Activated CD8-positive, alpha-beta memory T cell treated with anti-CD3 and anti-CD28 coated beads for 48 hours (primary cell): ENCODE measurements around the gene GSTK1.
"Not testable (repeated sequence)": the region's sequence is repeated elsewhere in the genome, so short reads cannot be mapped to it uniquely, and the experiment has no call there.

Experiments
- DNase-seq, 3 experiments: peaks; one replicate each; pipeline ENCODE4 v3.0.0-alpha.2; 2020; ENCODE audit warnings: low read depth in 2 of 3, low spot score in 2 of 3

The GSTK1 gene

DNA sequence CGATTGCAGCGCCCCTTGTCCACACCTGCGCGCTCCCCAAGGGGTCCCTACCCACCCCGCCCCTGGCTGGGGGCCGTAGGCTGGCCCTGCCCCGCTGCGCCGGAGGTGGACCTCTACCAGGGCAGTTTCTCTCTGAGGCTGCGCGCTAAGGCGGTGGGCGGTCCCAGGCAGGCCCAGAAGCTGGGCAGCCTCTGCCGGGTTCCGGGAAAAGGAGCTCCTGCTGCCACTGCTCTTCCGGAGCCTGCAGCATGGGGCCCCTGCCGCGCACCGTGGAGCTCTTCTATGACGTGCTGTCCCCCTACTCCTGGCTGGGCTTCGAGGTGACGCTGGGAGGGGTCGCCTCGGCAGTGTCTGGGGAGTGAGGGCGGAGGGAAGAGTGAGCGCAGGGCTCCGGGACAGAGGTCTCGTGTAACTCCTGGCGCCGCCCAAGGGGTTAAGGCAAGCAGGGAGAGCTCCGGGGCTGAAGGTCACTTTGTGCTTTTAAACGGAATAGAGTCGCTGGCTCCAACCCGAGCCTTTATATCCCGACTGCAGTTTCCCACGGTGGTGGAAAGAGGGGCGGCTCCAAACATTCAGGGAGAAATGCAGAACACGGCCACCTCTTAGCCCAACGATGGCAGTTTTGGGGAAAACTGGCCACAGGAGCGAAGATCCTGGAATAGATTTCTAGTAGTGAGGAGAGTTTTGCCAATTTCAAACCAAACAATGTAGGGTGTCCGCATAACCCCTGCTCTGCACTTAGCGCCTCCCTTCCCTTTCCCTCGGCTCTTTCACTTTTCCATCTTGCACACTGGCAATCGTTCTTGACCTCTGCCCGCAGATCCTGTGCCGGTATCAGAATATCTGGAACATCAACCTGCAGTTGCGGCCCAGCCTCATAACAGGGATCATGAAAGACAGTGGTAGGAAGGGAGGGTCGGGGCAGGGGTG is at the start of gene GSTK1:
Gene GSTK1, plus strand, starts transcription at position 176 of the 930 bp plus-strand sequence. Its CDS starts 73 bp downstream, at position 249.
- peak; percentile 61 to 68 (median 68) for DNase-seq

DNA sequence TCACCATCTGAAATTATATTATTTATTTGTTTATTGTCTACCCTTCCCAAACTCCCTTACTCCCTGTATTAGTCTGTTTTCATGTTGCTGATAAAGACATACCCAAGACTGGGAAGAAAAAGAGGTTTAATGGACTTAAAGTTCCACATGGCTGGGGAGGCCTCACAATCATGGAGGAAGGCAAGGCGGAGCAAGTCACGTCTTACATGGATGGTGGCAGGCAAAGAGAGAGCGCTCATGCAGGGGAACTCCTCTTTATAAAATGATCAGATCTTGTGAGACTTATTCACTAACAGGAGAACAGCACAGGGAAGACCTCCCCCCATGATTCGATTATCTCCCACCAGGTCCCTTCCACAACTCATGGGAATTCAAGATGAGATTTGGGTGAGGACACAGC is 49.8 kb upstream of the GSTK1 start:
- DNase-seq, result not testable (repeated sequence)

DNA sequence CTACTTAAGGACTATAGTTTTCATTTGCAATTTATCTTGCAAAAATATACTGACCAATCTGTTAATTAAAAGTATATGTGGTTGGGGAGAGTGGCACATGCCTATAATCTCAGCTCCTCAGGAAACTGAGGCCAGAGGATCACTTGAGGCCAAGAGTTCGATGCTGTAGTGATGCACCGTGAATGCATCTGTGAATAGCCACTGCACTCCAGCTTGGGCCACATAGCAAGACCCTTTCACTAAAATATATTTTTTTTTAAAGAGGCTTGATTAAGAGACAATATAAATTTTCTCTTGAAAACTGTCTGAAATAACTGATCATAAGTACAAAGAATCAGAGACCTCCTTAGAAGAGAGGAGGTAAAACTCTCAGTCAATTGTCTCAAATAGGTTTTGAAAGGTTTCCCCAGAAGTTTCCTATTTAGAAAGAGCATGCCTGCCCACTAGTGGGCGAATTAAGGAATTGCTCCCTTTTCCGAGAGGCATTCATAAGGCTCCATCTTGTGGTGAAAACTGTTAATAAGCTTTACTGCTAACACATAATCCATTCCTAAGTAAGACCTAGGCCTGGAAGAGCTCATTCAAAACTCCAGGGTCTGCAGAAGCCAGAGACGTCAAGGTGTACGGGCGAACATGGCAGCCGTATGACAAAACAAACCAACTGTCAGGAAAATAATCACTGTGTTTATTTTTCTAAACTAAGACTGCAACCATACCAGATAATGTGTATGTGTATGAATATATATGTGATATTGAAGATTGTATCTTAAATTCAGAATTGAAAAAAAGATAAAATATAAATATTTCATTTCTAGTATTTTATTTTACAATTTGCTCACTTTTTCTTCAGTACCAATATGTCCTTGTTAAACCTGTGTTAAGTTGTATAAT is 48.2 kb upstream of the GSTK1 start:
- peak in 1 of 3 experiments; percentile 22 for DNase-seq

DNA sequence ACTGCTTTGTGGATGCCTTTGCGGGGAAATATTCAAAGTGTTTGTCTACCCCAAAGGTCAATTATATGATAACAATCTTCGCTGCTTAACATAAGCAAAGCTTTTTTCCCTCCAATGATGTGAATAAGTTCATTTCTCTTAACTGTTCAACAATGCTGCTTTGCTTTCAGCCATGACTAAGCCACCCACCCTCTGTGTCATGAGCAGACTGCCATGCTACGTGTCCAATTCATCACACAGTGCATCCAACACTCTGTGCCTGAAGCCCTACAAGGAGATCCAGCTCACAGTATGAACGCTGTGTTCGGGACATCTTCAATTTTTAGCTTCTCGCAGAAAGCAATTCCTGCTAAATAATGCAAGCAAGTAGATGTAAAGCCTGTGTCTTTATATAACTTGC is 47.1 kb upstream of the GSTK1 start:
- no peak for DNase-seq

DNA sequence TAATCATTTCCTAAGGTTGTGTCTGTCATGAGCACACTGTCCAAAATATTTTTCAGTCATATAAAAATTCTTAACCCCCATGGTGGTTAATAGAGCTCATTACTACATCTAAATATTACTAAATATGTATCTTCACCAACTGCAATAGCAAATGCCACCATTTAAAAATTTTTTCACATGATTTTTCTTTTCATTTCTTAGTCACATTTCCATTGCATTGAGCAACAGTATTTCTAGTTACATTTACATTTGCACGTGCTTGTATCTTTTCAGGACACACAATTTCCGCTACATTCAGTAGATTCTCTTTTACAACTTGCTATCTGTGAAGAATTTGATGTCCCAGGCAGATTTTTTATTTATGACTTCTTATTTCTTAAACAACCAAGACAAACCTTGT is 46.6 kb upstream of the GSTK1 start:
- DNase-seq, result no peak

DNA sequence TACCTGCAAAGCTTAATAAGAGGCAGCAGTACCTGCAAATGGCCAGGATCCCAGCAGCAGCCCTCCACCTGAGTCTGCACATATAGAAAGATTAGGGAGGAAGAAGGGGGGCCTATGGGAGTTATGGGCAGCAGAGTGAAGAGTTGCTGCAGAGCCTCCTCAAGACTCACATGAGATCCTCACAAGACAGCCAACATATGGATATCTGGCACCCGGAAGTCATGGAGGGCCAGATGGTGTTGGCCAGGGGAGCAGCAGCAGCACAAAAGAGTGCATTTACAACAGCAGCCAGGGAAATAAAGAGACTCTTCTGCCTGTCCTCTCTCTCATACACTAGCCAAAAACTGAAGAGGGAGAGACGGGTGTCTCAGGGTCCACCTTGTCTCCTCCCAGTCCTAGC is 45.4 kb upstream of the GSTK1 start:
- no peak for DNase-seq

DNA sequence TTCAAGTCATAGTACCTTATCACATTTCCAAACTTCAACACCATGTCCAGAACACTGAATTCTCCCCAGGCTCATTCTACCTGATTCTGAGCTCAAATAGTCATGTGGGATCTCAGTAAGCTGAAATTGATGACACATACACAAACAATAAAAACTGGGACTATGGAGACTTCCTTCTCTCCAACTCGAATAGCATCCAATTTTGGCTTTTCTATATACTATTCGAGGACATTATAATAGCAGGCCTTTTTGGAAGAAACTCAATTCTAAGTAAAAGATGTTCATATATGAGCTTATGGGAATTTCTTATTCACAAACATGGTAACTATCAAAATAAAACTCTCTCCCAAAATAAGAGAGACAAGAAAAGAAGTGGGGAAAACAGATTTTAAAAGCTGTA is 42.0 kb upstream of the GSTK1 start:
- DNase-seq, result no peak

DNA sequence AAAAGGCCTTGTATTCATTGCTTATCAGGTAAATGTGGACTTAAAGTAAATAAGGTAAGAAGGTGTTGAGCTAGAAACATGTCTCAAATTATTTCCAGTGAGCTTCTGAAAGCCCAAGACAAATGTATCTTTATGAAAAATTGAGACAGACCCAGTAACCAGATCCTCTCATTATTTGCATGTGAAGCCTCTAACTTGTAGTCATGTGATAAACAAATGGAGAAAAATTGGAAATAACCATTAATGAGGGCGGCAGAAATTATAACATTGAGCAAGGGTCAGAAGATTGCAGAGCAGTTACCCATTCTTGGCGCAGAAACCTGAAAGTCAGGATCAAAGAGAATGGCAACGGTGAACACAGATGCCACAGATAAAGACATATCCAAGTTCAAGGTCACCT is 41.5 kb upstream of the GSTK1 start, which contains the start of gene TAS2R40:
Gene TAS2R40, plus strand, starts transcription at position 301 of the 400 bp plus-strand sequence. Its CDS starts 42 bp downstream, at position 343.
- DNase-seq, result no peak

DNA sequence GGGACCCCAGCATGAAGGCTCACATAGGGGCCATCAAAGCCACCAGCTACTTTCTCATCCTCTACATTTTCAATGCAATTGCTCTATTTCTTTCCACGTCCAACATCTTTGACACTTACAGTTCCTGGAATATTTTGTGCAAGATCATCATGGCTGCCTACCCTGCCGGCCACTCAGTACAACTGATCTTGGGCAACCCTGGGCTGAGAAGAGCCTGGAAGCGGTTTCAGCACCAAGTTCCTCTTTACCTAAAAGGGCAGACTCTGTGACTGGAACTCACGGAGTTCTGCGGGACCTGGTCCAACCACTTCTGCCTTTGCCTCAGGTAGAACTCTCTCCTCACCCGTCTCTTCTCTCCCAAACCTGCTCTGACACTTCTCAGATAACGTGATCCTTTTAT is 40.5 kb upstream of the GSTK1 start:
- DNase-seq, result no peak

DNA sequence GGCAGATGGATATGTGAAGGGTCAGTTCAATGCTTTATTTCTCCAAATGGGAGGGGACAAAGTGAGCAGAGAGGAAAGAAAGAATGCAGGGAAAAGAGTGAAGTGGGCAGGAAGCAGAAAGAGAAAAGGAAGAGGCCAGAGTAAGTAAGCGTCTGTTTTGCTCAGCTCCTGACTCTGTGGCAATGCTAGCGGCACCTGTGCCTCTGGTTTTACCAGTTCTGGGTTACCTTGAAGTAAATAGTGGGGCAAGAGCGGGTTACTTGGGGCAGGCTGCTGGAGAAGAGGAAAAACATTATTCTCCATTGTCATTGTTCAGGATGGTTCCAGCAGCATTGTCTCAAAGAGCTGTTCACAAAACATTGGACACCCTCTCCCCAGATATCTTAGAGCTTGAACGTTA is 39.5 kb upstream of the GSTK1 start:
- no peak for DNase-seq

DNA sequence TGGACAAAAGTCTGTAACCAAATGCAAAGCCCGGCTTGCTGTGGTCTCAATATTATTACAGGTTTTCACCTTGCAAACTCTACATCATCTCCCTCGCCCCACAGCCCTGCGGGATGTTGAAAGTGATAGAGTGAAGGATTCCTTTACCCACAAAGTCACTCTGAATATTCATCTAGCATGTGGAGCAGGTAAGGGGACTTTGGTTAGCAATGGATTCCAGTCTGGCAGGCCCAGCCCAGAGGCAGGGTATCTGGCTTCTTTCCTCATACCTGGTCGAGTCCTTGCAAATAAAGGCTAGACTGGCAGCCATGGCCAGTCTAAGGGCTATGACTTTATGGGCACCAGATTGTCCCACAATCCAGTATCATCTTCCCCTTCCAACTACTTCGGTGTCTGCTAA is 38.2 kb upstream of the GSTK1 start:
- no peak for DNase-seq

DNA sequence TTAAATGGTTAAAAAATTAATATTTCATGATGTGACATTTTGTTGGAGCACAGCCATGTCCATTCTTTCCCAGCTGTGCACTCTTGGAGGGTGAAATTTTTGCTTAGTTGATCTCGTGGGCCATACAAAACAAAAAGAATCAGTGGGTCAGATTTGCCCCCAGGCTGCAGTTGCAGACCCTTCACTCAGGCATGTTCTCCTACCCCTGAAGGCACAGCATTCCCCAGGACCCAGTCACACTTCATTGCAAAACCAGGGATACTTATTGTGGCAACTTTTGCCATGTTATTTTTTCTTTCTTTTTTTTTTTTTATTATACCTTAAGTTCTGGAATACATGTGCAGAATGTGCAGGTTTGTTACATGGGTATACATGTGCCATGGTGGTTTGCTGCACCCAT is 35.4 kb upstream of the GSTK1 start:
- no peak for DNase-seq

DNA sequence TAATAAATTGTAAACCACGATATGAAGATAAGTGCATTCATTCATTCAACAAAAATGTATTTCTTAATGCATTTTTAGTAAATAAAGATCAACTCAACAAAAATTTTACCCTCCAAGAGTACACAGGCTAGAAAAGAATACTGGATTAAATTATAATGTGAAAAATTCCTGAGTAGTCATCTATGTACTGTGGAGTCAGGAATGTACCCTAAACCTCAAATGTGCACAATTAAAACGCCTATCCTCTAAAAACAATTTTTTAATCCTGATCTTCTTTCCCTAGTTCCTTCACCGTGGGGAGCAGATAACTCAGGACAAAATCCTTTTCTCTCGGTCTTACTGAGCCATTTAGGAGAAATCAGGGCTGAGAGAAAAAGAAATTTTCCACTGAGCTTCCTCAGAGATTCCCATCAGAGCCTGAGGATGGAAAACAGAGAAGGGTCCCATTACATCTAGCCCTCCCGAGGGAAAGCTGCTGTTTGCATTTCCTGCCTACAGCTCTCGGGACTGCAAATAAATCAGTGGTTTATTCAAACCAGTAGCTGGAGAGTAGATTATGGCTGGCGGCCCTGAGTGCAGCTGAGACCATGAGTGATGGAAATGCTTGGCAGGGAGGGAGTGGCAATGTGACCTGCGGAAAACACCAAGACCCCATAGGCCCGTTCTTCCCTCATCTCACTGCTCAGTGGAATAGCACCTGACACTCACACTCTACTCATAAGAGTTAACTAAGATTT is 34.0 kb upstream of the GSTK1 start:
- no peak for DNase-seq

DNA sequence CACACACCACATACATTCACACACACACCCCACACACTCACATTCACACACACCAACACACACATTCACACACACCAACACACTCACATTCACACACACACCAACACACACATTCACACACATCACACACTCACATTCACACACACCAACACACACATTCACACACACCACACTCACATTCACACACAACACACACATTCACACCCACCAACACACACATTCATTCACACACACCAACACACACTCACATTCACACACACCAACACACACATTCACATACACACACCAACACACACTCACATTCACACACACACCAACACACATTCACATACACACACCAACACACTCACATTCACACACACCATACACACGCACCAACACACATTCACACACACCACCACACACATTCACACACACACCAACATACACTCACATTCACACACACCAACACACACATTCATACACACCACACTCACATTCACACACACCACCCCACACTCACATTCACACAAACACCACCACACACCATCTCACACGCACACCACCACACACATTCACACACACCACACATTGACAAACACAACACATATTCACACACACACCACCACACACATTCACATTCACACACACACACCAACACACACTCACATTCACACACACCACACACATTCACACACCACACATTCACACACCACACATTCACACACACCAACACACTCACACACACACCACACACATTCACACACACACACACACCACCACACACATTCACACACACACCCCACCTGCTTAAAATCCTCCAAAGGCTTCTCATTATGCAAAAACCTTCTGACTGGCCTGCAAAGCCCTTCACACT is 32.4 kb upstream of the GSTK1 start:
- DNase-seq, result no peak

DNA sequence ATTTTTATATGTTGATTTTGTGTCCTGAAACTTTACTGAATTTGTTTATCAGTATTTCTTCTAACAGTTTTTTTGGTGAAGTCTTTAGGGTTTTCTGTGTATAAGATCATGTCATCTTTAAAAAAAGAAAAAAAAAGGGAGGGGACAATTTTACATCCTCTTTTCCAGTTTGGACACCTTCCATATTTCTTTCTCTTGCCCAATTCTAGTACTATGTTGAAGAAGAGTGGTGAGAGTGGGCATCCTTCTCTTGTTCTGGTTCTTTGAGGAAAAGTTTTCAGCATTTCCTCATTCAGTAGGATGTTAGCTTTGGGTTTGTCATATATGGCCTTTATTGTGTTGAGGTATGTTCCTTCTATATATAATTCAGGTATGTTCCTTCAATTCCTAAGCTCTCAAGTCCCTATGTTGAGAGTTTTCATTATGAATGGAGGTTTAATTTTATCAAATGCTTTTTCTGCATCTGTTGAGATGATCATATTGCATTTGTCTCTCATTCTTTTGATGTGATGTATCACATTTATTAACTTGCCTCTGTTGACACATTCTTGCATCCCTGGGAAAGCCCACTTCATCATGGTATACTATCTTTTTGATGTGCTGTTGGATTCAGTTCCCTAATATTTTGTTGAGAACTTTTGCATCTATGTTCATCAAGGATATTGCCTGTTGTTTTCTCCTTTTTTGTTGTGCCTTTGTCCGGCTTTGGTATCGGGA is 29.3 kb upstream of the GSTK1 start:
- DNase-seq, result no peak

DNA sequence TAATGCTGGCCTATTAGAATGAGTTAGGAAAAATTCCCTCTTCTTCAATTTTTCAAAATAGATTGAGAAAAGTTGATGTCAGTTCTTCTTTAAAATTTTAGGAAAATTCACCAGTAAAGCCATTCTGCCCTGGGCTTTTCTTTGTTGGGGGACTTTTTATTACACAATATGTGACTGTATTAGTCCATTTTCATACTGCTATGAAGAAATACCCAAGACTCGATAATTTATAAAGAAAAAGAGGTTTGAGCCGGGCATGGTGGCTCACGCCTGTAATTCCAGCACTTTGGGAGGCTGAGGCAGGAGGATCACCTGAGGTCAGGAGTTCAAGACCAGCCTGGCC is 28.7 kb upstream of the GSTK1 start:
- DNase-seq, result no peak

DNA sequence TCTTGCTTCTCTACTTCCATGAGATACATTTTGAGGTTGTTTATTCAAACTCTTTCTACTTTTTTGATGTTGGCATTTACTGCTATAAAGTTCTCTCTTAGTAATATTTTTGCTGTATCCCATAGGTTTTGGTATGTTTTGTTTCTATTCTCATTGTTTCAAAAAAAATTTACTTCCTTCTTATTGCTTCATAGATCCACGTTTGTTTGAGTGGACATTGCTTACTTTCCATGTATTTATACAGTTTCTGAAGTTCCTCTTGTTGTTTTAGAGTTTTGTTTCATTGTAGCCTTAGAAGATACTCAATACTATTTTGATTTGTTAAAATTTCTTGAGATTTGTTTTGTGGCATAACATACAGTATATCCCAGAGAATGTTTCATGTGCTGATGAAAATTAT is 27.7 kb upstream of the GSTK1 start:
- DNase-seq, result no peak

DNA sequence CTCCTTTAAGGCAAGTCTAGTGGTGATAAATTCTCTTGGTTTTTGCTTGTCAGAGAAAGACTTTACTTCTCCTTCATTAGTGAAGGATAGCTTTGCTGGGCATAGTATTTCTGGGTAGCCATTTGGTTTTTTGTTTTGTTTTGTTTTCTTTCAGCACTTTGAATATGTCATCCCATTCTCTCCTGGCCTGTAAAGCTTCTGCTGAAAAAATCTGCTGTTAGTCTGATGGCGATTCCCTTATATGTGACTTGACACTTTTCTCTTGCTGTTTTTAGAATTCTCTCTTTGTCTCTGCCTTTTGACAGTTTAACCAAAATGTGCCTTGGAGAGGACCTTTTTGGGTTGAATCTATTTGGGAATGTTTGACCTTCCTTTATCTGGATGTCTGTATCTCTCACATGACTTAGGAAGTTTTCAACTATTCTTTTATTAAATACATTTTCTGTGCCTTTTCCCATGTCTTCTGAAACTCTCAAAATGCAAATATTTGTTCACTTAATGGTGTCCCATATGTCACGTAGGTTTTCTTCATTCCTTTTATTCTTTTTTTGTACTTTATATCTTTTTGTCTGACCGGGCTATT is 26.7 kb upstream of the GSTK1 start:
- DNase-seq, result no peak

DNA sequence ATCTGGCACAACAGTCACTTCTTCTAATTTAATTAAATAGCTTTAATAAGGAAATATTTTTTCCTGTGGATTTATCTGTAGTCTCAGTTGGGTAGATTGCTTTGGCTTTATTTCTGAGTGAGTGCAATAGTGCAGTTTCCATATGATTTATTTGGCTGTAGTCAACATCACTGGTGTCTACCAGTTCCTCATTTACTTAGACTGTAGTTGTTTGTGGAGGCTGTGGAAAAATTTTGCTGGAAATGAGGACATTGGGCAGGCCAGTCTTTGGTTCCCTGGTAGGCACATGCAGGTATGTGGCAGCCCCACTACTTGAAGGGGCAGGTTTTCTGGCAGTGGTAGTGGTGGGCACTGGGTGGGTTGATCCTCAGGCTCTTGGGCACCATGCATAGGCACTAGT is 25.9 kb upstream of the GSTK1 start:
- DNase-seq, result no peak
